GM13977 (cell line): ENCODE data around the gene ATP5F1D.

Source experiments
- DNase-seq: peaks from one replicate; pipeline ENCODE4 v3.0.0; 2012; ENCODE audit warnings: low spot score
- CTCF ChIP-seq: IDR thresholded peaks from 2 replicates; pipeline ENCODE4 v1.5.1; 2012; ENCODE audit warnings: mild to moderate bottlenecking, control low read depth; ENCODE audit not compliant: insufficient read depth; ENCODE audit errors: extremely low read depth, missing control alignments
- in situ Hi-C: fragments of 300-500 bp; cut with MboI; formaldehyde crosslinking; loops from one replicate; pipeline ENCODE4 v1.12.0; 2022; ENCODE audit warnings: low sequenced_read_pairs, low pct_unique_long_range_greater_than_20kb, mixed read lengths, inconsistent platforms; ENCODE audit not compliant: unreplicated experiment

Gene ATP5F1D

GRCh38 chr19:1266129-1266915 lies 24.8 kb downstream of the ATP5F1D start:
- in situ Hi-C loops, result no loop called here
- DNase-seq, result peak; percentile 94
- no peak for TF ChIP-seq CTCF

GRCh38 chr19:1266916-1267476 lies 25.4 kb downstream of the ATP5F1D start:
- TF ChIP-seq CTCF, result peak; percentile 98
- in situ Hi-C loops, result no loop called here
- DNase-seq, result peak; percentile 80

GRCh38 chr19:1267477-1268225 lies 26.1 kb downstream of the ATP5F1D start:
- no peak for DNase-seq
- in situ Hi-C loops, result no loop called here
- no peak for TF ChIP-seq CTCF

- DNase-seq, result no peak
- in situ Hi-C loops, result no loop called here
- no peak for TF ChIP-seq CTCF
Observed at GRCh38 chr19:1268226-1269064, 26.9 kb downstream of the ATP5F1D start.

- no peak for TF ChIP-seq CTCF
- peak; percentile 100 for DNase-seq
- in situ Hi-C loops, result no loop called here
Observed at GRCh38 chr19:1269065-1269477, 27.5 kb downstream of the ATP5F1D start, which contains the start of gene CIRBP. Gene CIRBP (plus strand): TSS chr19:1269332. CDS start chr19:1270934, 1,602 bp downstream.
